Measurements from ENCODE around the gene SMIM43.

The SMIM43 gene

GRCh38 chr4:121742794-121743193 lies 22.2 kb downstream of the SMIM43 start:
- no peak overlapping the region for H2AFZ ChIP-seq (ENCODE audit: low read depth, low read length)
- no peaks in the 10 kb centered on the region for H3K79me1 ChIP-seq (replicated peaks; ENCODE audit: low read length, poor library complexity, severe bottlenecking)
- no peak overlapping the region for H3K4me2 ChIP-seq (ENCODE audit: low read length, poor library complexity, severe bottlenecking)
- DNase-seq: no peak
- no peak overlapping the region for H4K8ac ChIP-seq (ENCODE audit: low read length)
- H3K36me3 ChIP-seq (ENCODE audit: control insufficient read depth in 1 of 2, insufficient read depth in 2 of 2, low read depth in 1 of 2, low read length in 2 of 2): no peaks in the 10 kb centered on the region
- H2BK5ac ChIP-seq (ENCODE audit: low read depth, low read length, poor library complexity, severe bottlenecking): no peak overlapping the region
- no peak overlapping the region for H3K4ac ChIP-seq (ENCODE audit: low read depth in 1 of 2, low read length in 2 of 2)
- H3K4me3 ChIP-seq (ENCODE audit: insufficient read depth in 1 of 2, low read depth in 1 of 2, low read length in 2 of 2): no peak overlapping the region
- no peaks in the 10 kb centered on the region for H3K27me3 ChIP-seq (ENCODE audit: control insufficient read depth in 1 of 2, insufficient read depth in 1 of 2, low read length in 2 of 2)
- H4K91ac ChIP-seq (ENCODE audit: low read length): no peak overlapping the region
- no peak overlapping the region for H3K14ac ChIP-seq (ENCODE audit: low read length in 2 of 2)
- no peak overlapping the region for H2AK5ac ChIP-seq (ENCODE audit: low read length, severe bottlenecking)
- WGBS: 60% methylated on average over 3 of the region's 3 CpGs
- H2BK15ac ChIP-seq (ENCODE audit: low read depth, poor library complexity, severe bottlenecking): no peak overlapping the region
- no peak overlapping the region for H3K27ac ChIP-seq (ENCODE audit: low read length, poor library complexity, severe bottlenecking)
- no peak overlapping the region for H3K23ac ChIP-seq (ENCODE audit: low read length in 2 of 2)
- H3K18ac ChIP-seq (ENCODE audit: low read depth in 1 of 2, low read length in 2 of 2): no peak overlapping the region
- H3K4me1 ChIP-seq (ENCODE audit: control insufficient read depth, insufficient read depth, low read depth, low read length): no peaks in the 10 kb centered on the region
- no peak overlapping the region for H2BK12ac ChIP-seq (ENCODE audit: low read length in 2 of 2)
- H3K9ac ChIP-seq (ENCODE audit: low read length): no peak overlapping the region
- no peaks in the 10 kb centered on the region for H3K9me3 ChIP-seq (ENCODE audit: control insufficient read depth, low read length)
- no peak overlapping the region for H2BK120ac ChIP-seq (ENCODE audit: low read depth, low read length)

- WGBS: 37% methylated on average over 3 of the region's 7 CpGs
Observed at GRCh38 chr4:121741751-121742150, 23.2 kb downstream of the SMIM43 start.

DNA sequence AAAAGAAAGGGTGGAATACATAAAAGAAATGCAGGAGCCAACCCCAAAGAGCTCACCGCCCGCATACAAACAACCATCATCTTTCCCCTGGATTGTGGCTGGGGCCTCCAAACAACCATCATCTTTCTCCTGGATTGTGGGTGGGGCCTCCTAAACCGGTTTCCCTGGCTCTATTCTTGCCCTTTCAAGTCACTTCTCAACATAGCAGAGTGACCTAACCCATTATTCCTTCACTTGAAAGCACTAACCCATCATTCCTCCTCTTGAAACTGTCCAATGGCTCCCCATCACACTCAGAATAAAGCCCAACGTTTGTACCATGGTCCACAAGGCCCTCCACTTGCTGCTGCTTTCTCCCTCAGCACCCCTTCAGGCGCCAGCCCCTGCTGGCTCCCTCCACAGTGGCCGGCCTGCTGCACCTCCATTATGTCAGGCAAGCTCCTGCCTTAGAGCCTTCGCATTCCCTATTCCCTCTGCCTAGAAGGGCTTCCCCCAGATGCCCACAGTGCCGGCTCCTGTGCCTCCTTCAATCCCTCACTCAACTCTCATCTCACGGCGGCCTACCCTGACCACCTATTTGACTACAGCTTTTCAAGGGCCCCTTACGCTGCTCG lies 24.1 kb downstream of the SMIM43 start:
- H3K27me3 ChIP-seq (ENCODE audit: control insufficient read depth in 1 of 2, insufficient read depth in 1 of 2, low read length in 2 of 2): no peaks in the 10 kb centered on the region
- H4K8ac ChIP-seq (ENCODE audit: low read length): no peak overlapping the region
- no peak overlapping the region for H3K9ac ChIP-seq (ENCODE audit: low read length)
- H2AFZ ChIP-seq (ENCODE audit: low read depth, low read length): no peak overlapping the region
- H3K79me1 ChIP-seq (replicated peaks; ENCODE audit: low read length, poor library complexity, severe bottlenecking): no peaks in the 10 kb centered on the region
- 68% methylated on average over 10 of the region's 12 CpGs for WGBS
- no peaks in the 10 kb centered on the region for H3K4me1 ChIP-seq (ENCODE audit: control insufficient read depth, insufficient read depth, low read depth, low read length)
- H2BK12ac ChIP-seq (ENCODE audit: low read length in 2 of 2): no peak overlapping the region
- H2BK15ac ChIP-seq (ENCODE audit: low read depth, poor library complexity, severe bottlenecking): no peak overlapping the region
- no peak overlapping the region for H3K4me3 ChIP-seq (ENCODE audit: insufficient read depth in 1 of 2, low read depth in 1 of 2, low read length in 2 of 2)
- H3K14ac ChIP-seq (ENCODE audit: low read length in 2 of 2): no peak overlapping the region
- no peak overlapping the region for H2BK120ac ChIP-seq (ENCODE audit: low read depth, low read length)
- no peak overlapping the region for H4K91ac ChIP-seq (ENCODE audit: low read length)
- no peak overlapping the region for H3K27ac ChIP-seq (ENCODE audit: low read length, poor library complexity, severe bottlenecking)
- no peaks in the 10 kb centered on the region for H3K36me3 ChIP-seq (ENCODE audit: control insufficient read depth in 1 of 2, insufficient read depth in 2 of 2, low read depth in 1 of 2, low read length in 2 of 2)
- H2BK5ac ChIP-seq (ENCODE audit: low read depth, low read length, poor library complexity, severe bottlenecking): no peak overlapping the region
- DNase-seq: no peak
- H3K18ac ChIP-seq (ENCODE audit: low read depth in 1 of 2, low read length in 2 of 2): no peak overlapping the region
- H2AK5ac ChIP-seq (ENCODE audit: low read length, severe bottlenecking): no peak overlapping the region
- H3K4me2 ChIP-seq (ENCODE audit: low read length, poor library complexity, severe bottlenecking): no peak overlapping the region
- no peaks in the 10 kb centered on the region for H3K9me3 ChIP-seq (ENCODE audit: control insufficient read depth, low read length)
- no peak overlapping the region for H3K23ac ChIP-seq (ENCODE audit: low read length in 2 of 2)
- H3K4ac ChIP-seq (ENCODE audit: low read depth in 1 of 2, low read length in 2 of 2): no peak overlapping the region

More at GRCh38 chr4:121741751-121742150, 23.2 kb downstream of the SMIM43 start:
- Histone ChIP-seq H2BK120ac (ENCODE audit: low read depth, low read length) (no peak overlapping the region), H2BK15ac (ENCODE audit: low read depth, poor library complexity, severe bottlenecking) (no peak overlapping the region), H3K23ac (ENCODE audit: low read length in 2 of 2) (no peak overlapping the region), H3K27me3 (ENCODE audit: control insufficient read depth in 1 of 2, insufficient read depth in 1 of 2, low read length in 2 of 2) (no peaks in the 10 kb centered on the region), H2BK5ac (ENCODE audit: low read depth, low read length, poor library complexity, severe bottlenecking) (no peak overlapping the region), H3K79me1 (replicated peaks; ENCODE audit: low read length, poor library complexity, severe bottlenecking) (no peaks in the 10 kb centered on the region), H3K36me3 (ENCODE audit: control insufficient read depth in 1 of 2, insufficient read depth in 2 of 2, low read depth in 1 of 2, low read length in 2 of 2) (no peaks in the 10 kb centered on the region), H3K9me3 (ENCODE audit: control insufficient read depth, low read length) (no peaks in the 10 kb centered on the region), H3K4me3 (ENCODE audit: insufficient read depth in 1 of 2, low read depth in 1 of 2, low read length in 2 of 2) (no peak overlapping the region), H3K18ac (ENCODE audit: low read depth in 1 of 2, low read length in 2 of 2) (no peak overlapping the region), H4K91ac (ENCODE audit: low read length) (no peak overlapping the region), H3K14ac (ENCODE audit: low read length in 2 of 2) (no peak overlapping the region), H3K4me1 (ENCODE audit: control insufficient read depth, insufficient read depth, low read depth, low read length) (no peaks in the 10 kb centered on the region), H3K4me2 (ENCODE audit: low read length, poor library complexity, severe bottlenecking) (no peak overlapping the region), H3K4ac (ENCODE audit: low read depth in 1 of 2, low read length in 2 of 2) (no peak overlapping the region), H2AK5ac (ENCODE audit: low read length, severe bottlenecking) (no peak overlapping the region), H3K27ac (ENCODE audit: low read length, poor library complexity, severe bottlenecking) (no peak overlapping the region), H4K8ac (ENCODE audit: low read length) (no peak overlapping the region), H2BK12ac (ENCODE audit: low read length in 2 of 2) (no peak overlapping the region), H2AFZ (ENCODE audit: low read depth, low read length) (no peak overlapping the region), H3K9ac (ENCODE audit: low read length) (no peak overlapping the region)
- DNase-seq: no peak

DNA sequence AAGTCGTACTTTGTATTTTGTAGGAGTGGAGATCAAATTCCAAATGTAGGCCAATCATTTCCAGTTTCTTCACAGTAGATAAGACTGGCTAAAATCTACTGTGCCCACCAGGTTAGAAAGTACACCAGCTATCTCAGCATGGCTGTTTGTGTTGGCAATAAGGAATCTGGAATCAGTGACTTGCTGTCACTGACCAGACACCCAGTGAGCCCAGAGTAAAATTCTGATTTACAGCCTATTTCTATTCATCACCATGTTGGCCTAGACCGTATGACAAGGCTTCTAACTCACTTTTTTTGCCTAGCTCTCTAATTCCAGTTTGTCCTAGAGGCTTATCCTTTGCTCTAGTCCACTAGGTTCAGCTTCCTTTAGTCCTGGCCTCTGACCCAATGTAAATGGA lies 25.4 kb downstream of the SMIM43 start:
- no peak overlapping the region for H3K18ac ChIP-seq (ENCODE audit: low read depth in 1 of 2, low read length in 2 of 2)
- H3K4me2 ChIP-seq (ENCODE audit: low read length, poor library complexity, severe bottlenecking): no peak overlapping the region
- H2AFZ ChIP-seq (ENCODE audit: low read depth, low read length): no peak overlapping the region
- H3K9me3 ChIP-seq (ENCODE audit: control insufficient read depth, low read length): no peaks in the 10 kb centered on the region
- no peak overlapping the region for H2AK5ac ChIP-seq (ENCODE audit: low read length, severe bottlenecking)
- H4K91ac ChIP-seq (ENCODE audit: low read length): no peak overlapping the region
- H3K4me3 ChIP-seq (ENCODE audit: insufficient read depth in 1 of 2, low read depth in 1 of 2, low read length in 2 of 2): no peak overlapping the region
- H3K23ac ChIP-seq (ENCODE audit: low read length in 2 of 2): no peak overlapping the region
- no peaks in the 10 kb centered on the region for H3K36me3 ChIP-seq (ENCODE audit: control insufficient read depth in 1 of 2, insufficient read depth in 2 of 2, low read depth in 1 of 2, low read length in 2 of 2)
- H4K8ac ChIP-seq (ENCODE audit: low read length): no peak overlapping the region
- H2BK15ac ChIP-seq (ENCODE audit: low read depth, poor library complexity, severe bottlenecking): no peak overlapping the region
- H2BK5ac ChIP-seq (ENCODE audit: low read depth, low read length, poor library complexity, severe bottlenecking): no peak overlapping the region
- no peak overlapping the region for H3K4ac ChIP-seq (ENCODE audit: low read depth in 1 of 2, low read length in 2 of 2)
- no peak overlapping the region for H3K14ac ChIP-seq (ENCODE audit: low read length in 2 of 2)
- no peaks in the 10 kb centered on the region for H3K79me1 ChIP-seq (replicated peaks; ENCODE audit: low read length, poor library complexity, severe bottlenecking)
- DNase-seq: no peak
- H3K27me3 ChIP-seq (ENCODE audit: control insufficient read depth in 1 of 2, insufficient read depth in 1 of 2, low read length in 2 of 2): no peaks in the 10 kb centered on the region
- no peak overlapping the region for H2BK120ac ChIP-seq (ENCODE audit: low read depth, low read length)
- no peaks in the 10 kb centered on the region for H3K4me1 ChIP-seq (ENCODE audit: control insufficient read depth, insufficient read depth, low read depth, low read length)
- 77% methylated on average over 2 of the region's 2 CpGs for WGBS
- H3K27ac ChIP-seq (ENCODE audit: low read length, poor library complexity, severe bottlenecking): no peak overlapping the region
- H2BK12ac ChIP-seq (ENCODE audit: low read length in 2 of 2): no peak overlapping the region
- H3K9ac ChIP-seq (ENCODE audit: low read length): no peak overlapping the region

Measured in mesenchymal stem cell (in vitro differentiated cells and primary cell).